ENCODE measurements around the gene PRKAG3.
"Not testable (repeated sequence)": the region's sequence is repeated elsewhere in the genome, so short reads cannot be mapped to it uniquely, and the experiment has no call there.

Gene PRKAG3

DNA sequence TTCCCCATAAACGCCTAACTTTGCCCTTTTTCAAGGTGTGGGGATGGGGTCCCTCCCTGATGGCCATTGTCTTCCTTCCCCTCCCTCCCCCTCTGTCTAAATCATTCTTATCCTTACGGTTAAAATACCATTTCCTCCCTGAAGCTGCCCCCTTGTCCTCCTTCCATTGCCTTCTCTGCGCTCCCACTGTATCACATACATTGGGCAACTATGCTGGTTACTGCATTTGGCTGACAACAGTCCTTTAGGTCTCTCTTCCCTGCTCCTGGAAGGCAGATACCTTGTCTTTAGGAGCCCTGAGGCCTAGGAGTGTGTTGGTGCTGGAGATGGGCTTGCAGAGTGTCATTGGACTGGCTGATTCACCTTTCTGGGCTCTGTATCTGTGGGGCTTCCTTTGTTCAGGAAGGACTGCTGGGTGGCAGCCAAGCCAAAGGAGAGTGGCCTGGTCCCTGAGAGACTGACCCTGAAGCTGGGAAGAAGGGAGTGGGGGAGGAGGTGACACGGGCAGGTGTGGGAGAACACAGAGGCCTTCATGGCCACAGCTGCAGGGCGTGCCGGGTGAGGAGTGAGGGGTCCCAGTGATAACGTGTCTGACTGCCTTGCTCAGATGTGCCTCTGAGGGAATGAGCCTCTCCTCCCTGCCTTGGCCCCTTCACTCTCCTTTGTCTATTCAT, 30.2 kb upstream of the PRKAG3 start:
- DNase-seq = no peak

DNA sequence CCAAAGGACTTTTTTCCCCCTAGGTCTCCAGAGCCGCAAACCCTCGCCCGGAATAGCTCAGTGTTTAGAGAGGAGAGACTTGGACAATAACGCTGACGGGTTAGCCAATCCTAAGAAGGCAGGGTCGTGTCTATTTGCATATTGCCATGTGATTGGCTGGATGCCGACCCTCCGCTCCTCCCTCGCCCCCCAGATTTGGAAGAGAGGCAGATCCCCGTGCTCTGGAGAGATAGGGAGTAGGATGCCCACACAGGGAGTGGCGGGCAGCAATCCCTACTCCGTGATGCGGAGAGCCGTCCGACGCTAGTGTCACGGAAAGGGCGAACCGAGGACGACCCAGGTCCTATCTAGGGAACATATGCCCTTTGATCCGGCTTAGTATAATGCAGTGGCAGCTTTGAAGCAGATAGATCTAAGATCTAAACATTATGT, 29.4 kb upstream of the PRKAG3 start:
- DNase-seq = no peak

DNA sequence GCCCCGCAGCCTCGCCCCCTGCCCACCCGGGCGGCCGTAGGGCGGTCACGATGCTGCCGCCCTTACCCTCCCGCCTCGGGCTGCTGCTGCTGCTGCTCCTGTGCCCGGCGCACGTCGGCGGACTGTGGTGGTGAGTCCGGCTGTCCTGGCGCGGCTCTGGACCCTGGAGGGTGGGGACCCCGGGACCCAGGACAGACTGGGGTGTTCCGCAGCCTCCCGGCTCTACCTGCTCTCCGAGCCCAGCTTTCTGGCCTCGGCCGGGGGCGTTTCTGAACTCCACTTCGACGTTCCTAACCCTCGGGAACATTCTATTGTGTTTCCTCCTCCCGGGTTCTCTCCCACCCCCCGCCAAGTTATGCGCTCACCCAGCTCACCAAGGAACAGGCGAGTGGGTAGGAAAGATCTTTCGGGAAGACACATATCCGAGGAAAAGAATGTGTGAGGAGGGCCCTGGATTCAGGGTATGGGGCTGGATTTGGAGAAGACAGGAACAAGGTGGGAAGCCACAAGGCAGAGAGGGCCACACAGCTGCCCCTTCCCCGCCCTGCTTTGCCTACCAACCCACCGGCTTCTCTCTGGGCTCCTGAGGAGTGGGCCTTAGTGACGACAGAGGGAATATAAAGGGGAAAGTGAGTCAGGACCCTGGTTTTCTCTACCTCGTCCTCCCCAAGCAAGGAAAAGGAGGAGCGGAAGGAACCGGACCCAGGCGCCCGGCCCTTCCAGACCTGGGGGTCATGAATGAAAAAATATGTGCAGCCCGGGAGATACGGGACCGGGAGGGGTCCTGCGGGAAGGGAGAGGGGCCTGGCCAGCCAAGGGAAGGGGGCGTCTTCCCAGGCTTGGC, 28.6 kb upstream of the PRKAG3 start:
- DNase-seq = no peak

DNA sequence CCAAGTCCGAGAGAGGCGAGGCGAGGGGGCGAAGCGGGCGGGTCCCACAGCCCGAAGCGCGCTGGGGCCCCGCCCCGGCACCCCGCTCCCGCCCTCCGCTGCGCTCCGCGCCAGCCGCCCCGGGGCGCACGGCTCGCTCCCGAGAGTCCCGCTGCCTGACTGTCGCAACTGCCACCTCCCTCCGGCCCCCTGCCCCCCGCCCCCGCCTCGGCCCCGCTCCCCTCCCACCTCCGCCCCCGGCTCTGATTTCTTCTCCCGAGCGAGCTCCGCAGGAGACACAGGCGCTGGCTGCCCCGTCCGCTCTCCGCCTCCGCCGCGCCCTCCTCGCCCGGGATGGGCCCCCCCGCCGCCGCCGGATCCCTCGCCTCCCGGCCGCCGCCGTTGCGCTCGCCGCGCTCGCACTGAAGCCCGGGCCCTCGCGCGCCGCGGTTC, 28.0 kb upstream of the PRKAG3 start, which contains the start of gene WNT6:
Gene WNT6 (plus strand): TSS at position 250 of the 432 bp plus-strand sequence. CDS start 233 bp downstream, outside the sequence.
- no peak for DNase-seq

DNA sequence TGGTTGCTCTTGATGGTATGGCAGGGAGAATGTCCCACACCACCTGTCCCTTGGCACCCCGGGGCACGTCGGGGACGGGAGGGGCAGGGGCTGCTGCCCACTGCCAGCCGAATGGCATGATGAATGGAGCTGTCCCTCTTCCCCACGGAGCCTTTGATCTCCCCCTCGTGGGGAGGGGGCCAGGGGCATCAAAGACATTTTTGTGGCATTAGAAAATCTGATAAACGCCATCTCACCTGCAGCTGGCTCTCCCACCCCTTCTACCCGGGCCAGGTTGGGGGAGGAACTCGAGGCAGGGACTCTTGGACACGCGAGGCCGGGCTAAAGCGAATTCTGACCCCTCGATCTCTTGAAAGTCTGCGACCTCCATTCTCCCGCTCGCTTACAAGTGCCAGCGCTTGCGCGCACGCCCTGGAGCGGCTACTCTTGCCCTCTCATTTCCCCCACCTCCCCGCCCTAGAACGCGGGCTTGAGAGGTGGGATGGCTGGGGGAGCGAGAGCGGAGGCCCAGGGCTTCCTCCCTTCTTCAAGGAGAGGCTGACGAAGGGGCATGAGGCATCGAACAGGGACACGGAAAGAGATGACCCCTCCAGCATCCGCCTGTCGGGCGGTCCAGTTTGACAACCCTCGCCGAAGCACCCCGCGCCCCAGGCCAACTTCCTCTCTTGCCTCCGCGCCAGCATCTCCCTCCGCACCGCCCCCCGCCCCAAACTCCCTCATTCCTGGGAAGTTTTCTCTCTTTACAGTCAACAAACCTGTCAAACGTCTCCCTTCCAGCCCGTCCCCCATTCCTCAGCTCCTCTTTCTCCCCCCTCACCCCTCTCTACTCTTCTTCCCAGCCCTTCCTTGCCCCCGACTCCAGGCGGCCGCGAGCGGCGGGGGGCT, 27.3 kb upstream of the PRKAG3 start:
- DNase-seq = no peak

DNA sequence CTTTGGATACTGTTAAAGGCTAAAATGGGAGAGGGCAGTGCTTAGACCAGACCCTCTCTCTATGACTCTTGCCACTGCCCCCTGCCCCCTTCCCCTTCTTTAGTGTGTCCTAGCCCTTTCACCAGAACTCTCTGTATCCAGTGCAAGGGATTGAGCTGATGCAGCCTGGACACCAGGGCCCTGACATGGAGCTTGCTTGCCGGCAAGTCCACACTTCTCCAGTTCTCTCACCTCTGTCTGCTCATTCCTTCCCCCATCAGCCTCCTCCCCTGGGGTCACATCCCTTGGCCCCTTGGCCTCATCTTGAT, 26.5 kb upstream of the PRKAG3 start:
- DNase-seq = no peak

DNA sequence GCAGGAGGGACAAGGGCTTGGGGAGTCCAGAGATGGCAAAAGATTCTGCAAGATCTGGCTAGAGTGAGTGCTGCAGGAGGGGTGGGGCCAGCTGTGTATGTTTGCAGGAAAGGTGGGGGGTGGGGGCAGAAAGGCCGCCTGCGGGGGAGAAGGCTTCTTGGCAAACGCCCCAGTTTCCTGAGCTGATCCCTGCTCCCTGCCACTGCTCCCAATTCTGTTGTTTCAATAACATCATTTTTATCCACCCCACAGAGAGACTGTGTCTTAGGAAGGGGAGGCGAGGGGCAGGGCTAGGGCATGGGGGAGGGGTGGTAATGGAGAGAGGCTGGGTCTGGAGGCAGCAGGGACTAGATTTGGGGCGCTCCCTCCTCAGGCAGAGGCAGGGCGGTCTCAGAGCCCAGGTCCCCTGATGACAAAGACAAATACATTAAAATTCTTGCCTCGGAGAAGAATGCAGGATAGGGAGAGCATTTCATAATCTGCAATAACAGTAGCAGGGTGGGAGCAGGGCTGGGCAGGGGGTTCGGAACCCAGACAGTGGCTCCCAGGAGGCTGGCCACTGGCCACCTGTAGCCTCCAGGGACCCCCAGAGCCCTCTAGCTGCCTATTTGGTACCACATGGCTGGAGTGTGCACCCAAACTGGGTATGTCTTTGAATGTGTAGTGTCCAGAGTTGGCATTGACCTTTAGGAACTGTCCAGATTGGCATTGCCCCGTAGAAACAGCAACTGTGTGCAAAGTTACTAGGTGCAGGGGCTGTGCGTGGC, 26.0 kb upstream of the PRKAG3 start:
- DNase-seq = no peak

DNA sequence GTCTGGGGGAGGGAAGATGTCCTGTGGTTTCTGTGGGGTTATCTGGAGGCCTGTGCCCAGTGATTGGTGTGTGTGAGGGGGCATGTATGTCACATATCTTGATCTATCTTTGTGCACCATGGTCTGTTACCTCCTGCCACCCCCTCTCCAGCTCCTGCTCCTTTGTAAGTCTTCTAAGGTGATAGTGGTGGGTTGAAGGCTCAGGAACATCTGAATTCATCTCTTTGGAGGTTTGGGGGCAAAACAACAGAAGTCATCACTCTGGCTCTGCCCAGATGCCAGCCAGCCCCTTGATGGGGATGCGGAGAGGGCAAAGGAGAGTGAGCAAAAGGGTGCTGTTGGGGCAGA, 25.3 kb upstream of the PRKAG3 start:
- no peak for DNase-seq

DNA sequence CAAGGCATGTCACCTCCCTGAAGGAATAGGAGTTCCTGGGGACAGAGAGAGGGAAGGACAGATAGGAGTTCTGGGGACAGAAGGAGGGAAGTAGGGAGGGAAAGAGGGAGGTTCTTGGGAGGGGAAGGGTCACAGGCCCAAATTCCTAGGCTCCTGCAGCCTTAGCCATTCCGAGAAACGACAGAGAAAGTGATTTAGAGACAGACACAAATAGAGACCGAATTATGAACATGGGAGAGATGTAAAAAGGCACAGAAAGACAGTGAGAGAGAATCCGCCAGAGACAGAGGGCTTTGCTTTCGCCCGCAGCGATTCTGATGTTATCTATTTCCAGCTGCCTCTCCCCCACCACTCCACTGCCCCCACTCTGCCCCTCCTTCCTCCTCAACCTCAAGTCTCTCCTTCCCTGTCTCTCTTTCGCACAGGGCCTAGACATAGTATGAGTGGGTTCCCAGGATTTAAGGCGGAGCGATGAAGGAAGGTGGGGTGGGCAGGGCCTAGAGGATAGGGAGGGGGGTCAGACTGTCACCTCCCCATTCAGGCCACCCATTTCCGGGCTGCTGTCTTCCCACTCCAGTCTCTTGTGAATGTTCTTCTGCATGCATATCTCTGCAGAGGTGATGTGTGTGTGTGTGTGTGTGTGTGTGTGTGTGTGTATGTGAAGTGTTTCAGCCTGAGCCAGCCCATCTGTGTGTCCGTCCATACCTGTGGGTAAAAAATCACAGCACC, 24.7 kb upstream of the PRKAG3 start:
- no peak for DNase-seq

DNA sequence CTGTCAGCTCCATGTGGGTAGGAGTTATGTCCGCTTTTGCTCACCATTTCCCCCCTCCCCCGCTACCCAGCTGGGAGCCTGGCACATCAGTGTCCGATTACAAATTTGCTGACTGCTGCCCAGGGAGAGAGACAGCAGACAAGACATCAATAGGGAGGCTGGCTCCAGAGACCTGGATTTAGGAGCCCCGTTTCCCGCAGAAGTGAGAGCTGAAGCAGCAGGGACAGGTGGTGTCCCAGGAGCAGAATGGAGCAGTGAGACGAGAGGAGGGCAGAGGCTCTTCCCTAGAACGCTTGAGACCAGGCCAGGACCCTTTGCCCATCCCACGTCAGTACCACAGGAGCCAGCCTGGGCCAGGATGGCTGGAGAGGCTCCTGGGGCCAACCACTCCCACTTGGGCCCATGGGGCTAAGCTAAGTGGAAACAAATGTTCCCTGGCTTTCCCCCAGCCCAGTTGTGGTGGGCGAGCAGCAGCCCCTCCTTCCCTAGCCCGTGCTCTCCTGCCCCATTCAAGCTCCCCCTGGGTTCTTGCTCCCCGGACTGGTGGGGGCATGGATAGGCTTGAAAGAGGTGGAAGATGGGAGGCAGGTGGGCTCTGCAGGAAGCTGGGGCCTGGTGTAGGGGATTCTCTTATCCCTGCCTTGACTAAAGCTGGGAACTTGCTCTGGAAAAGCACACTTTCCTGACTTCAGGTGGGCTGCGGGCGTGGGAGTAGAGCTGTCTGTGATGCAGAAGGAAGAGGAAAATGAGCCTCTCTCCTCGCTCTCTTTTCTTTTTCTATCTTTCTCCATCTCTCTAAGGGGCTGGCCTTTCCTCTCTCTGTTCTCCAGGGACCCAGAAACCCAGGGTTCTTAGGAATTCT, 23.9 kb upstream of the PRKAG3 start:
- DNase-seq = no peak

DNA sequence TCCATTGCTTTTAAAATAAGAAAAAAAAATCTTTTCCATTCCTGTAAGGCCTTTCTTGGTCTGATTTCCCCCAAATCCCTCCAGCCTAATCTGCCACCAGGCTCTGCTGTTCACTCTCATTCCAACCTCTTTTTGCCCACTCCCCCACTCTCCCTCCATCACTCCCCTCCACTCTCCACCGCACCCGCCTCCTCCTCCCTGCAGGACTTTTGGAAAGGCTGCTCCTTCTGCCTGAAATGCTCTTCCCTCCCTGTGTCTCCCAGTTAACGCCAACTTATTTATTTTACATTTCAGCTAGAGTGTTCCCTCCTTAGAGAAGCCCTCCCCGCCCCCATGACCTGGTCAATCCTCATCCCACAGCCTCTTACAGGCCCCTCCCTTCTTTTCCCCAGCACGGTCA, 23.3 kb upstream of the PRKAG3 start:
- no peak for DNase-seq

DNA sequence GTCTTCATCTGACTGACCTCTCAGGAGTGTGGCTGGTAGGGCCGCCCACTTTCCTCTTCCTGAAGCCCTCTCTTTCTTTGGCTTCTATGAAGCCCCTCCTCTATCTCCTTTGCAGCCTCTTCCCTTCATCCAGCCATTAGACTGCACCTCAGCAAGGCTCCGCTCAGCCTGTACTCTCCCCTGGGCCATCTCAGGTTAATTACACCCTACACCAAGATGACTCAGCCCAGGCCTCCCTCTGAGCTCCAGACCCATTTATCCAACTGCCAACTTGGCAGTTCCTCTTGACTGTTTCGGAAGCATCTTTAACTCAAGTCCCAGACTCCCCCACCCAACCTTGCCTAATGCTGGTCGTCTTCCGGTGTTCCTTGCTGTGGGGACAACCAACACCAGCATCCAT, 22.2 kb upstream of the PRKAG3 start:
- DNase-seq = no peak

DNA sequence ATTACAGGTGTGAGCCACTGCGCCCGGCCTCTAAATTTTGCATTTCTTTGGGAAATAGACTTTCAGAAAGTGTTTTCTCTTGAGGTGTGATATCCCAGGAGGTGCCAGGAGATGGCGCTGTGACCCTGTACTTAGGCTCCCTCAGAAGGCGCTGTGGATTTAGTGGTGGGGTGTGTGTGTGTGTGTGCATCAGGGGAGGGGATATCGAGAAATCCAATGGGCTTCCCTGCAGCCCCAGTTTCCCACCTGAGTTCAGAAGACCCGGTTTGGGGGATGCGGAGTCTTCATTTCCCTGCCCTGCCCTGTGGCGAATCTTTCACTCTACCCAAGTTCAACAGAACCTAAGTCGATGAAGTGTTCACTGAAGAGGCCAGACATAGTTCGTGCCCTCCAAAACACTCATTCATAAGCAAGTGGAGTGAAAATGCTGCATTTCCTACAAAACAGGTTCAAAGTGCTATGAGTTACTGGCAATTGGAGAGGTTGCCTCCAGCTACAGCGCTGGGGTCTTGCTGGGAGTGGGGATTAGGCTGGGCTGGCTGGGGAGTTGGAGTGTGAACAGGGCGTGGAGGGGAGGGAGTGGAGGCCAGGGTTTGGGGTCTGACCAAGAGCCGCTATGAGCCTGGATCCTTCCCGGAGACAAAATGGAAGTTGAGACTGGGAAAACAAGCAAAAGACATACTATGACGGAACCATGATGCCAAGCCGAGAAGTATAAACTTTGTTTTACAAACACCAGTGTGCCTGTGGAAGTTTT, 21.5 kb upstream of the PRKAG3 start:
- DNase-seq = peak in 1 of 2 experiments; percentile 47

DNA sequence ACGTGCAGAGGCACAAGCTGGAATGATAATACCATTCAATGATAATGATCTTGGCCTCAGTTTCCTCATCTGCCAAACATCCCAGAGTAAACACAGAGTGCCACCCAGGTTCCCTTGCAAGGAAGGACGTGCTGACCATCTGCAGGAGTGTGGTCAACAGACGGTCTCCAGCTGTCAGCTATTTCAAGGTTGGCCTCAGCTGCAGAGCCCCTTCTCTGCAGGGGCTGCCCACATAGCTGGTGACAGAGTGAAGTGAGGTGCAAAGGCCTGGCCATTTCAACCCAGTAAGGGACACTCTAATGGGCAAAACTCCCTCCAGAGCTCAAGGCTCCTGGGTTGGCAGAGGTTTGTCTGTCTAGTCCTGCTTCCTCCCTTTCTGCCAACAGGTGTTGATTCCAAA, 19.7 kb upstream of the PRKAG3 start:
- no peak for DNase-seq

DNA sequence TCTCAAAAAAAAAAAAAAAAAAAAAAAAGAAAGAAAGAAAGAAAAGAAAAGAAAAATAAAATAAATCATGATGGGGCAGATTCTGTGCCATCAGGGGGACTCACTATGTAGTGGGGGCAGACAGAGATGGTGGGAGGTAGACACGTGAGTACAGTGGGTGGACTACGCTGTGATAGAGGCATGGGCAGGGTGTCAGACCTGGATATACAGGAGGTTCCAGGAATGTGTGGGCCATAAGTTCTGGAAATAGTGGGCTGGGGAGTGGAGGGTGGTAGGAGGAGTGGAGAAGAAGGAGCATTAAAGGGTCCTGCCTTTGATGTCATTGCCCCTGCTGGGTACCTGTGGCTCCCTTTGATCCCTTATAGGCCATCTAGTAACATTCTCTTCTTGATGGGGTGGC, 19.2 kb upstream of the PRKAG3 start:
- no peak for DNase-seq

DNA sequence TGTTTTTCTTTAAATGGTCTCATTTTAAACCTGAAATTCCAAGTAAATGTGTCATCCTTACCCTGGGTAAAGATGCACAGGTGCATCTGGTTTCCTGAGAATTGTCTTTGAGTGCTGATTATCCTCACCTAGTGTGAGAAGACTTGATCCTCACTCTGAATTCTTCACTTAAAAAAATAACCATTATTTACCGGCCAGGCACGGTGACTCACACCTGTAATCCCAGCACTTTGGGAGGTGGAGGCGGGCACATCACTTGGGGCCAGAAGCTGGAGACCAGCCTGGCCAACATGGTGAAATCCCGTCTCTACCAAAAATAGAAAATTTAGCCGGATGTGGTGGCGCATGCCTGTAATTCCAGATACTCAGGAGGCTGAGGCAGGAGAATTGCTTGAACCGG, 18.1 kb upstream of the PRKAG3 start:
- DNase-seq = peak in 1 of 2 experiments; percentile 37

DNA sequence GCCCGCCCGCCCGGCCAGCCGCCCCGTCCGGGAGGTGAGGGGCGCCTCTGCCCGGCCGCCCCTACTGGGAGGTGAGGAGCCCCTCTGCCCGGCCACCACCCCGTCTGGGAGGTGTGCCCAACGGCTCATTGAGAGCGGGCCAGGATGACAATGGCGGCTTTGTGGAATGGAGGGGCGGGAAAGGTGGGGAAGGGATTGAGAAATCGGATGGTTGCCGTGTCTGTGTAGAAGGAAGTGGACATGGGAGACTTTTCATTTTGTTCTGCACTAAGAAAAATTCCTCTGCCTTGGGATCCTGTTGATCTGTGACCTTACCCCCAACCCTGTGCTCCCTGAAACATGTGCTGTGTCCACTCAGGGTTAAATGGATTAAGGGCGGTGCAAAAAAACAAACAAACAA, 15.4 kb upstream of the PRKAG3 start:
- not testable (repeated sequence) for DNase-seq

DNA sequence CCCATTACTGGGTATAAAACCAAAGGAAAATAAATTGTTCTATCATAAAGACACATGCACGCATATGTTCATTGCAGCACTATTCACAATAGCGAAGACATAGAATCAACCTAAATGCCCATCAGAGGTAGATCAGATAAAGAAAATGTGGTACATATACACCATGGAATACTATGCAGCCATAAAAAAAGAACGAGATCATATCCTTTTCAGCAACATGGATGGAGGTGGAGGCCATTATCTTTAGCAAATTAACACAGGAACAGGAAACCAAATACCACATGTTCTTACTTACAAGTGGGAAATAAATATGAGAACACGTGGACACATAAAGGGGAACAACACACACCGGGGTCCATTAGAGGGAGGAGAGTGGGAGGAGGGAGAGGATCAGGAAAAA, 12.7 kb upstream of the PRKAG3 start:
- not testable (repeated sequence) for DNase-seq

DNA sequence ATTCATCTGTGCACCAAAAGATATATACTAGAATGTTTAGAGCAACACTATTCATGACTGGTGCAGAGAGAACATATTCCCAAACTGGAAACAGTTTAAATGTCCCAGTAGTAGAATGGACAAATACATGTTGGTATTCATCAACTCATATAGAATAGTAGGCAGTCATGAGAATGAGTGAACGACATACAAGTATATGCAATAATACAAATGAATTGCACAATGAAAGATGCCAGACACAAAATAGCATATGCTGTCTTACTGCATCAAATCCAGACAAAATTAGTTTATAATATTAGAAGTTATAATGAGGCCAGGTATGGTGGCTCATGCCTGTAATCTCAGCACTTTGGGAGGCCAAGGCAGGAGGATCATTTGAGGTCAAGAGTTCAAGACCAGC, 8.3 kb upstream of the PRKAG3 start:
- DNase-seq = no peak

DNA sequence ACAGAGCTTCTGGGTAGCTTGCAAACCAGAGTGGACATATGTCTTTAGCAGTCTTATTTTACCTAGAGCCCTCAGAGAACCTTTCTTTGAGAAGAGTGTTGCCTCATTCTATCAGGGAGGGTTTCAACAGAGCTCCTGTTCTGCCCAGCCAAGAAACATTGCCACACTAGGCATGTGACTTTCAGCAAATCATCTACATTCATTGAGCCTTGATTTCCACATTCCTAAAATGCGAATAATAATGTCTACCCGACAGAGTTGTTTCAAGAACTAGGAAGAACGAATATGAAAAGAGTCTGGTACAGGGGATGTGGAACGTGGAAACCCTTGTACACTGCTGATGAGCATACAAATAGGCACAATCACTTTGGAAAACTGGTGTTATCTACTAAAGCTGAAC, 7.8 kb upstream of the PRKAG3 start:
- no peak for DNase-seq
